Measurements from ENCODE around the gene GALNT2. TPM values are rescaled to one million over a fixed set of nuclear protein-coding genes. Genes with fewer than 3 reads are reported as not detected.
A peak's percentile ranks its signal among the peaks of the same experiment; 100 is the strongest.

The GALNT2 gene
- total and polyA plus RNA-seq, 10 donors: 7.9 to 44.8 (median 36.9) TPM

GRCh38 chr1:230316864-230317745, 250.1 kb downstream of the GALNT2 start:
- intact Hi-C loops (cut with DNase I; ENCODE audit: low total_unique reads): no loop called here
- Histone ChIP-seq H3K4me3 (no peak overlapping the region), H3K27me3 (replicated peaks in 1 of 7) (no peaks in the 10 kb centered on the region), H3K27ac (no peak overlapping the region), H3K36me3 (no peaks in the 10 kb centered on the region), H3K9me3 (no peaks in the 10 kb centered on the region), H3K4me1 (no peaks in the 10 kb centered on the region)
- WGBS, 5 donors: 85 to 89% (median 87%) methylated on average over 16 to 23 of the region's 23 CpGs
- peak; percentile 56 for DNase-seq
- TF ChIP-seq CTCF (IDR thresholded peaks at IDR 0.05 in 8 of 11, conservative IDR thresholded peaks at IDR 0.05 in 3 of 11) (no peak), POLR2AphosphoS5 (IDR thresholded peaks at IDR 0.05) (no peak)

- WGBS, 5 donors: 69 to 82% (median 75%) methylated on average over 21 to 23 of the region's 23 CpGs
- TF ChIP-seq CTCF (IDR thresholded peaks at IDR 0.05 in 8 of 11, conservative IDR thresholded peaks at IDR 0.05 in 3 of 11) (no peak), POLR2AphosphoS5 (IDR thresholded peaks at IDR 0.05) (no peak), POLR2A (IDR thresholded peaks at IDR 0.05) (no peak)
- Histone ChIP-seq H3K27ac (no peak overlapping the region), H3K9me3 (no peaks in the 10 kb centered on the region), H3K36me3 (no peaks in the 10 kb centered on the region), H3K4me1 (no peaks in the 10 kb centered on the region), H3K27me3 (replicated peaks in 1 of 7) (no peaks in the 10 kb centered on the region), H3K4me3 (no peak overlapping the region)
- peak; percentile 58 for DNase-seq
- intact Hi-C loops (cut with DNase I; ENCODE audit: low total_unique reads): no loop called here
Observed at GRCh38 chr1:230317823-230318819, 251.1 kb downstream of the GALNT2 start.

- DNase-seq: peak; percentile 47
- no peaks in the 10 kb centered on the region for H3K9me3 ChIP-seq
- 86 to 92% (median 90%) methylated on average over 17 of the region's 17 CpGs for WGBS, 5 donors
- no peak overlapping the region for H3K4me3 ChIP-seq
- intact Hi-C loops (cut with DNase I; ENCODE audit: low total_unique reads): no loop called here
- no peaks in the 10 kb centered on the region for H3K36me3 ChIP-seq
- no peaks in the 10 kb centered on the region for H3K4me1 ChIP-seq
- TF ChIP-seq POLR2AphosphoS5 (IDR thresholded peaks at IDR 0.05) (no peak), CTCF (IDR thresholded peaks at IDR 0.05 in 8 of 11, conservative IDR thresholded peaks at IDR 0.05 in 3 of 11) (no peak), POLR2A (IDR thresholded peaks at IDR 0.05) (no peak)
- H3K27me3 ChIP-seq (replicated peaks in 1 of 7): no peaks in the 10 kb centered on the region
- H3K27ac ChIP-seq: no peak overlapping the region
Observed at GRCh38 chr1:230319014-230319747, 252.1 kb downstream of the GALNT2 start.

Data from spleen (tissue), 11 donors.